Activated CD8-positive, alpha-beta T cell treated with anti-CD3 and anti-CD28 coated beads for 36 hours (primary cell): ENCODE data around the gene NNT. TPM values are rescaled to one million over a fixed set of nuclear protein-coding genes. Genes with fewer than 3 reads are reported as not detected.

Experiments
- ATAC-seq: fragments of 200-7000 bp; cut with Tn5 transposase; one replicate; pipeline ENCODE4 v1.10.0; 2021; ENCODE audit warnings: mild to moderate bottlenecking, moderate library complexity
- CTCF ChIA-PET: fragments of 350-600 bp; sonication (Branson Sonifier 250); formaldehyde crosslinking; loops from one replicate; lab custom pipeline; 2021; ENCODE audit warnings: antibody characterized with exemption; lab: Charles Lee
- POLR2A ChIA-PET: fragments of 350-600 bp; sonication (Branson Sonifier 250); formaldehyde crosslinking; loops from one replicate; lab custom pipeline; 2021; ENCODE audit warnings: antibody characterized with exemption; lab: Charles Lee
- DNase-seq: peaks from one replicate; pipeline ENCODE4 v3.0.0-alpha.2; 2020
- H3K27ac Mint-ChIP-seq: one replicate; pipeline ENCODE4 v1.8.0; 2021; ENCODE audit warnings: mild to moderate bottlenecking, mixed read lengths
- H3K27me3 Mint-ChIP-seq: one replicate; pipeline ENCODE4 v1.8.0; 2021; ENCODE audit warnings: mixed read lengths
- H3K36me3 Mint-ChIP-seq: one replicate; pipeline ENCODE4 v1.8.0; 2021; ENCODE audit warnings: low read depth, mixed read lengths
- H3K4me1 Mint-ChIP-seq: one replicate; pipeline ENCODE4 v1.8.0; 2021; ENCODE audit warnings: low read depth, mixed read lengths
- H3K4me3 Mint-ChIP-seq: one replicate; pipeline ENCODE4 v1.8.0; 2021; ENCODE audit warnings: mild to moderate bottlenecking, moderate library complexity, mixed read lengths
- H3K9me3 Mint-ChIP-seq: one replicate; pipeline ENCODE4 v1.8.0; 2021; ENCODE audit warnings: mixed read lengths
- CTCF ChIP-seq: fragments of 200-600 bp; IDR thresholded peaks from one replicate; pipeline ENCODE4 v1.8.0; 2022; ENCODE audit warnings: antibody characterized with exemption, mild to moderate bottlenecking
- intact Hi-C: fragments of 100-400 bp; cut with micrococcal nuclease; formaldehyde crosslinking; loops from one replicate; pipeline ENCODE4 v1.10.0; 2022
- total RNA-seq, 2 experiments: library from RNA; stranded (reverse); gene quantifications; one replicate each; pipeline ENCODE4 v1.2.3, GENCODE V29; 2021

The NNT gene
- total RNA-seq, 2 experiments from 2014 or later = 72.0 to 78.4 TPM

- no peak for DNase-seq
- intact Hi-C loops = no loop called here
- Mint-ChIP-seq H3K4me3 (no peak overlapping the region), H3K36me3 (peaks cover 34% of the 10 kb centered on the region), H3K9me3 (no peaks in the 10 kb centered on the region), H3K27me3 (no peaks in the 10 kb centered on the region), H3K27ac (no peak overlapping the region), H3K4me1 (peaks cover 13% of the 10 kb centered on the region)
- ChIA-PET POLR2A (no interaction called here), CTCF (no interaction called here)
- no peak for ATAC-seq
- TF ChIP-seq CTCF = no peak
Observed at GRCh38 chr5:43638107-43638506, 35.1 kb downstream of the NNT start.

- Mint-ChIP-seq H3K9me3 (no peaks in the 10 kb centered on the region), H3K27me3 (no peaks in the 10 kb centered on the region), H3K27ac (no peak overlapping the region), H3K4me1 (peaks cover 13% of the 10 kb centered on the region), H3K36me3 (peaks cover 30% of the 10 kb centered on the region), H3K4me3 (no peak overlapping the region)
- DNase-seq (no peak), ATAC-seq (no peak)
- intact Hi-C loops = no loop called here
- ChIA-PET CTCF (interaction anchor here (0.6 kb wide), 1 partner anchor 25 kb away, joined by 3 read pairs; no protein-coding TSS in a partner anchor), POLR2A (interaction anchor here (0.7 kb wide), 1 partner anchor 9 kb away, joined by 3 read pairs; no protein-coding TSS in a partner anchor)
- no peak for TF ChIP-seq CTCF
Observed at GRCh38 chr5:43638546-43638945, 35.6 kb downstream of the NNT start.

- Mint-ChIP-seq H3K36me3 (peaks cover 26% of the 10 kb centered on the region), H3K4me1 (peaks cover 13% of the 10 kb centered on the region), H3K27me3 (no peaks in the 10 kb centered on the region), H3K27ac (no peak overlapping the region), H3K4me3 (no peak overlapping the region), H3K9me3 (no peaks in the 10 kb centered on the region)
- intact Hi-C loops = no loop called here
- ChIA-PET CTCF (interaction anchor here (1.6 kb wide), 1 partner anchor 9 kb away, joined by 9 read pairs; no protein-coding TSS in a partner anchor), POLR2A (no interaction called here)
- no peak for TF ChIP-seq CTCF
- ATAC-seq = no peak
- DNase-seq = no peak
Observed at GRCh38 chr5:43639566-43639965, 36.6 kb downstream of the NNT start.

GRCh38 chr5:43642428-43642827 is 39.4 kb downstream of the NNT start:
- no peak for TF ChIP-seq CTCF
- ChIA-PET POLR2A (no interaction called here), CTCF (interaction anchor here (2.1 kb wide), 1 partner anchor 11 kb away, joined by 14 read pairs; no protein-coding TSS in a partner anchor)
- intact Hi-C loops = no loop called here
- Mint-ChIP-seq H3K27me3 (no peaks in the 10 kb centered on the region), H3K36me3 (peaks cover 13% of the 10 kb centered on the region), H3K4me3 (no peak overlapping the region), H3K27ac (no peak overlapping the region), H3K4me1 (peaks cover 8% of the 10 kb centered on the region), H3K9me3 (no peaks in the 10 kb centered on the region)
- no peak for ATAC-seq
- no peak for DNase-seq

GRCh38 chr5:43643327-43643726 is 40.3 kb downstream of the NNT start:
- H3K27ac Mint-ChIP-seq = no peak overlapping the region
- DNase-seq (no peak), ATAC-seq (no peak)
- no peaks in the 10 kb centered on the region for H3K27me3 Mint-ChIP-seq
- H3K4me3 Mint-ChIP-seq = no peak overlapping the region
- no peak for TF ChIP-seq CTCF
- ChIA-PET CTCF (interaction anchor here (2.1 kb wide), 1 partner anchor 12 kb away, joined by 14 read pairs; no protein-coding TSS in a partner anchor), POLR2A (no interaction called here)
- peaks cover 10% of the 10 kb centered on the region for H3K36me3 Mint-ChIP-seq
- intact Hi-C loops = no loop called here
- peaks cover 5% of the 10 kb centered on the region for H3K4me1 Mint-ChIP-seq
- no peaks in the 10 kb centered on the region for H3K9me3 Mint-ChIP-seq
